CD4-positive, alpha-beta T cell (primary cell): ENCODE data around the gene DIP2C. TPM values are rescaled to one million over a fixed set of nuclear protein-coding genes. Genes with fewer than 3 reads are reported as not detected.

ENCODE experiments used
- ATAC-seq: fragments of 200-7000 bp; cut with Tn5 transposase; one replicate; pipeline ENCODE4 v1.10.0; 2022; ENCODE audit warnings: mild to moderate bottlenecking; ENCODE audit not compliant: poor library complexity
- CTCF ChIA-PET: fragments of 350-600 bp; sonication (Branson Sonifier 250); formaldehyde crosslinking; loops from one replicate; lab custom pipeline; 2021; ENCODE audit warnings: antibody characterized with exemption, inconsistent platforms; lab: Charles Lee
- POLR2A ChIA-PET: fragments of 350-600 bp; sonication (Branson Sonifier 250); formaldehyde crosslinking; loops from one replicate; lab custom pipeline; 2021; ENCODE audit warnings: antibody characterized with exemption, inconsistent platforms; lab: Charles Lee
- DNase-seq, 14 experiments: peaks; one replicate each; pipeline ENCODE4 v3.0.0-alpha.2; 2013 to 2020; ENCODE audit warnings: mixed read lengths in 2 of 14
- H3K27ac ChIP-seq, 2 donors: one replicate each; pipeline versions ENCODE4 v1.5.1 to v1.7.0; 2013; ENCODE audit warnings: low read length in 2 of 2, low read depth in 1 of 2, mild to moderate bottlenecking in 1 of 2
- H3K27me3 ChIP-seq, 2 experiments: 1 replicate in 1 of 2; 2 replicates in 1 of 2; pipeline versions ENCODE4 v1.6.1 to v1.7.0; 2013; ENCODE audit warnings: low read length in 2 of 2, control low read depth in 1 of 2, mild to moderate bottlenecking in 1 of 2, moderate library complexity in 1 of 2; ENCODE audit not compliant: insufficient read depth in 2 of 2, control insufficient read depth in 1 of 2
- H3K36me3 ChIP-seq: one replicate; pipeline ENCODE4 v1.6.1; 2013; ENCODE audit warnings: low read length, control low read depth; ENCODE audit not compliant: insufficient read depth
- H3K4me1 ChIP-seq: one replicate; pipeline ENCODE4 v1.6.1; 2013; ENCODE audit warnings: low read length, control low read depth; ENCODE audit not compliant: insufficient read depth
- H3K4me3 ChIP-seq: one replicate; pipeline ENCODE4 v1.5.1; 2013; ENCODE audit warnings: mild to moderate bottlenecking, low read length, moderate library complexity
- H3K9me3 ChIP-seq, 2 experiments: 1 replicate in 1 of 2; 2 replicates in 1 of 2; pipeline versions ENCODE4 v1.6.1 to v1.7.0; 2013; ENCODE audit warnings: low read length in 2 of 2, mild to moderate bottlenecking in 2 of 2, control low read depth in 1 of 2, moderate library complexity in 1 of 2; ENCODE audit not compliant: control insufficient read depth in 1 of 2, insufficient read depth in 1 of 2
- H3K27ac Mint-ChIP-seq: one replicate; pipeline ENCODE4 v1.8.0; 2020; ENCODE audit warnings: mixed read lengths
- H3K27me3 Mint-ChIP-seq: one replicate; pipeline ENCODE4 v1.8.0; 2021; ENCODE audit warnings: mixed read lengths
- H3K36me3 Mint-ChIP-seq: one replicate; pipeline ENCODE4 v1.8.0; 2021; ENCODE audit warnings: low read depth, mixed read lengths
- H3K4me1 Mint-ChIP-seq: one replicate; pipeline ENCODE4 v1.8.0; 2021; ENCODE audit warnings: low read depth, mixed read lengths
- H3K4me3 Mint-ChIP-seq: one replicate; pipeline ENCODE4 v1.8.0; 2020; ENCODE audit warnings: mild to moderate bottlenecking, mixed read lengths
- H3K9me3 Mint-ChIP-seq: one replicate; pipeline ENCODE4 v1.8.0; 2020; ENCODE audit warnings: mixed read lengths
- CTCF ChIP-seq: fragments of 200-600 bp; IDR thresholded peaks from one replicate; pipeline ENCODE4 v1.8.0; 2022; ENCODE audit warnings: antibody characterized with exemption, mild to moderate bottlenecking
- intact Hi-C, 2 experiments: fragments of 100-400 bp; cut with DNase I in 1 of 2; cut with micrococcal nuclease in 1 of 2; formaldehyde crosslinking; loops; one replicate each; pipeline versions ENCODE4 v1.15.1 to v1.9.0; 2023 to 2025; cut with DNase I, micrococcal nuclease
- total RNA-seq, 174 experiments: library from RNA in 2 of 174; stranded (reverse) in 2 of 174; gene quantifications; one replicate each; pipeline ENCODE4 v1.2.3 and lab custom pipeline; 2021 to 2026

The DIP2C gene
- total RNA-seq, 2 experiments from 2014 or later: 4.1 TPM

- H3K4me1 ChIP-seq: no peaks in the 10 kb centered on the region
- ChIA-PET POLR2A (no interaction called here), CTCF (no interaction called here)
- Mint-ChIP-seq H3K27ac (no peak overlapping the region), H3K36me3 (no peaks in the 10 kb centered on the region), H3K4me1 (no peaks in the 10 kb centered on the region), H3K9me3 (no peaks in the 10 kb centered on the region), H3K4me3 (no peak overlapping the region), H3K27me3 (no peaks in the 10 kb centered on the region)
- no peak overlapping the region for H3K27ac ChIP-seq
- no peaks in the 10 kb centered on the region for H3K27me3 ChIP-seq
- DNase-seq: no peak
- no peak overlapping the region for H3K4me3 ChIP-seq
- no peak for ATAC-seq
- no peak for TF ChIP-seq CTCF
- H3K9me3 ChIP-seq: peaks cover 0 to 5% of the 10 kb centered on the region in 2 experiments
- no peaks in the 10 kb centered on the region for H3K36me3 ChIP-seq
- intact Hi-C loops: no loop called here
Observed at GRCh38 chr10:651692-652091, 37.8 kb downstream of the DIP2C start.

- Histone ChIP-seq H3K27me3 (no peaks in the 10 kb centered on the region), H3K27ac (no peak overlapping the region), H3K9me3 (peaks cover 0 to 6% of the 10 kb centered on the region in 2 experiments), H3K4me1 (no peaks in the 10 kb centered on the region), H3K36me3 (no peaks in the 10 kb centered on the region), H3K4me3 (no peak overlapping the region)
- TF ChIP-seq CTCF: no peak
- ChIA-PET POLR2A (no interaction called here), CTCF (no interaction called here)
- Mint-ChIP-seq H3K27ac (no peak overlapping the region), H3K4me1 (no peaks in the 10 kb centered on the region), H3K4me3 (no peak overlapping the region), H3K36me3 (no peaks in the 10 kb centered on the region), H3K9me3 (no peaks in the 10 kb centered on the region), H3K27me3 (no peaks in the 10 kb centered on the region)
- no peak for DNase-seq
- intact Hi-C loops: no loop called here
- no peak for ATAC-seq
Observed at GRCh38 chr10:650886-651615, 38.4 kb downstream of the DIP2C start.

- Mint-ChIP-seq H3K36me3 (no peaks in the 10 kb centered on the region), H3K4me1 (no peaks in the 10 kb centered on the region), H3K27ac (no peak overlapping the region), H3K4me3 (no peak overlapping the region), H3K9me3 (no peaks in the 10 kb centered on the region), H3K27me3 (no peaks in the 10 kb centered on the region)
- TF ChIP-seq CTCF: no peak
- H3K36me3 ChIP-seq: no peaks in the 10 kb centered on the region
- CTCF ChIA-PET: no interaction called here
- H3K9me3 ChIP-seq: peaks cover 0 to 8% of the 10 kb centered on the region in 2 experiments
- DNase-seq: no peak
- H3K27me3 ChIP-seq: no peaks in the 10 kb centered on the region
- no peak for ATAC-seq
- H3K4me1 ChIP-seq: no peaks in the 10 kb centered on the region
- intact Hi-C loops: no loop called here
- no peak overlapping the region for H3K27ac ChIP-seq
- no peak overlapping the region for H3K4me3 ChIP-seq
- POLR2A ChIA-PET: no interaction called here
Observed at GRCh38 chr10:650441-650851, 39.0 kb downstream of the DIP2C start.
